GM23248 (cell line): Measurements from ENCODE around the gene CFAP157.

Source experiments
- EZH2 ChIP-seq: fragments of 200-600 bp; sonication (generic); IDR thresholded peaks from 2 replicates; pipeline ENCODE4 v1.6.1; 2018; ENCODE audit warnings: antibody characterized with exemption, mild to moderate bottlenecking; ENCODE audit not compliant: insufficient read depth, poor library complexity, severe bottlenecking
- EZH2phosphoT487 ChIP-seq: fragments of 200-600 bp; sonication (generic); IDR thresholded peaks from 2 replicates; pipeline ENCODE4 v1.6.1; 2018; ENCODE audit warnings: antibody characterized with exemption, moderate library complexity, mild to moderate bottlenecking, low read depth; ENCODE audit not compliant: insufficient read depth

- TF ChIP-seq EZH2 (no peak), EZH2phosphoT487 (no peak)
These were observed 35.8 kb downstream of the CFAP157 start for GRCh38 chr9:127742435-127743088.
